GM21576 (cell line): Measurements from ENCODE around the gene UGT1A8.

Experiments
- ATAC-seq: cut with Tn5 transposase; IDR thresholded peaks from one replicate; pipeline ENCODE4 v1.9.1; 2021; ENCODE audit warnings: mild to moderate bottlenecking, moderate library complexity; ENCODE audit not compliant: unreplicated experiment

Gene UGT1A8

GRCh38 chr2:233760043-233760442 lies 142.6 kb downstream of the UGT1A8 start, which contains the start of gene UGT1A1:
Gene UGT1A1 (plus strand): TSS chr2:233760270. CDS start chr2:233760288, 18 bp downstream.
- no peak for ATAC-seq

GRCh38 chr2:233761040-233761769 lies 143.8 kb downstream of the UGT1A8 start:
- no peak for ATAC-seq

GRCh38 chr2:233764264-233764663 lies 146.8 kb downstream of the UGT1A8 start:
- no peak for ATAC-seq

GRCh38 chr2:233764761-233765160 lies 147.3 kb downstream of the UGT1A8 start:
- no peak for ATAC-seq

DNA sequence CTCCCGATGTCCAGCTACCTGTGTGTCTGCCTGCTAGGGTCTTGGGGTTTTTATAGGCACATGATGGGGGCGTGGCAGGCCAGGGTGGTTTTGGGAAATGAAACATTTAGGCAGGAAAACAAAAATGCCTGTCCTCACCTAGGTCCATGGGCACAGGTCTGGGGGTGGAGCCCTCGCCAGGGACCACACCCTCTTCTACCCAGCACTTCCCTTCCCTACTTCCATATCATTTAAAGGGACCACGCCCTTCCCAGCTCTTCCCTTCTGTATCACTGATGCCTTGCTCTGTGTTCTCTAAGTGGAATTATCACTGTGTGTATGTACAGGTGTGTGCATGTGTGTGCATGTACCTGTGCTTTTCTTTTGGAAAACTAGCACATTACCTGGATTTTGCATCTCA lies 149.0 kb downstream of the UGT1A8 start:
- no peak for ATAC-seq

- no peak for ATAC-seq
Measured at GRCh38 chr2:233768076-233768475, 150.6 kb downstream of the UGT1A8 start.

GRCh38 chr2:233769260-233769659 lies 151.8 kb downstream of the UGT1A8 start:
- ATAC-seq, result no peak

- no peak for ATAC-seq
Measured at GRCh38 chr2:233772153-233772552, 154.7 kb downstream of the UGT1A8 start.

DNA sequence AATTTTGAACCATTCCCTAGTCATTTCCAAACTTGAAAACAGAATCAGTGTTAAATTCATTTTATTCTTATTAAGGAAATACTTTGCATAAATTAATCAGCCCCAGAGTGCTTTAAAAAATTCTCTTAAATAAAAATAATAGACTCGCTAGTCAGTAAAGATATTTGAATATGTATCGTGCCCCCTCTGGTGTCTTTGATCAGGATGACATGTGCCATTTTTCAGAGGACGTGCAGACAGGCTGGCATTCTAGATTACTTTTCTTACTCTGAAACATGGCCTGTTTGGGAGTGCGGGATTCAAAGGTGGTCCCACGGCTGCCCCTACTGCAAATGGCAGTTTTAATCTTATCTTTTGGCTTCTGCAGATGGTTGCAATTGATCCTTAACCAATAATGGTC lies 155.2 kb downstream of the UGT1A8 start:
- no peak for ATAC-seq

DNA sequence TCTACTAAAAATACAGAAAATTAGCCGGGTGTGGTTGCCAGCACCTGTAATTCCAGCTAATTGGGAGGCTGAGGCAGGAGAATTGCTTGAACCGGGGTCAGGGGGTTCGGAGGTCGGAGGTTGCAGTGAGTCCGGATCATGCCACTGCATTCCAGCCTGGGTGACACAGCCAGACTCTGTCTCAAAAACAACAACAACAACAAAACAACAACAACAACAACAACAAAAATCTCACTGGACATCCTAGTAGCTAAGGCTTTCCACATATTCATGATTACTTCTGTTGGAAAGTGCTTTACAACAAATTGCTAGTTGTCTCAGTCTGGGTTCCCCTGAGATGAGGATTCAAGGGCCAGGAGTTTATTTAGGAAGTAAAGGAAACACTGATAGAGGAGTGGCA lies 156.4 kb downstream of the UGT1A8 start:
- ATAC-seq, result no peak

GRCh38 chr2:233775414-233775813 lies 158.0 kb downstream of the UGT1A8 start:
- no peak for ATAC-seq

- ATAC-seq, result no peak
Measured at GRCh38 chr2:233778030-233778429, 160.6 kb downstream of the UGT1A8 start, which contains the start of gene MROH2A. Gene MROH2A (plus strand): TSS chr2:233778330. CDS start chr2:233779359, 1,029 bp downstream.

DNA sequence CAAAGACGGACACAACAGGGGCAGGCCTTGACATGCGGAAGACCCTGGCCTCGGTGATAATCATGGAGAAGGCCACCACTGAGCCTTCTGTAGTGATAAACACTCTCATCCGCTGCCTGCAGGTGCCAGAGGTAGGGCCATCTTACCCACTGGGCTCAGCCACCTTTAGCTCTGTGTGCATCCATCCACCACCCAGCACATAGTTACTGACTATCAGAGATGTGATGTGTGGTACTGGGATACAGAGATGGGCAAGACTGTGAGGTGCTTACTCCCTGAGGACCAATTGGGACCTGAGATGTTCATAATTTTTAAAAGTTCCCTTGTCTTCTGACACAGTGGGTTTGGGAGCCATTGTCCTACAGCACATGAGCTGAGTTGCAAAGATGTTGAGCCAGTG lies 162.3 kb downstream of the UGT1A8 start:
- ATAC-seq, result no peak

DNA sequence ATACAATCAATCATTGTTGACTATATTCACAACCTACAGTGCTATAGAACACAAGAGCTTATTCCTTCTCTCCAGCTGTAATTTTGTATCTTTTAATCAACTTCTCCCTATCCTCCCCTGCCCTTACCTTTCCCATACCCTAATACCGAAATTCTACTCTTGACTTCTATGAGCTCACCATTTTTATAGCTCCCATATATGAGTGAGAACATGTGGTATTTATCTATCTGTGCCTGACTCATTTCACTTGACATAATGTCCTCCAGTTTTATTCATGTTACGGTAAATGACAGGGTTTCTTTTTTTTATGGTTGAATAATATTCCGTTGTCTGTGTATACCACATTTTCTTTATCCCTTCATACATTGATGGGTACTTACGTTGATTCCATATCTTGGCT lies 163.3 kb downstream of the UGT1A8 start:
- no peak for ATAC-seq

DNA sequence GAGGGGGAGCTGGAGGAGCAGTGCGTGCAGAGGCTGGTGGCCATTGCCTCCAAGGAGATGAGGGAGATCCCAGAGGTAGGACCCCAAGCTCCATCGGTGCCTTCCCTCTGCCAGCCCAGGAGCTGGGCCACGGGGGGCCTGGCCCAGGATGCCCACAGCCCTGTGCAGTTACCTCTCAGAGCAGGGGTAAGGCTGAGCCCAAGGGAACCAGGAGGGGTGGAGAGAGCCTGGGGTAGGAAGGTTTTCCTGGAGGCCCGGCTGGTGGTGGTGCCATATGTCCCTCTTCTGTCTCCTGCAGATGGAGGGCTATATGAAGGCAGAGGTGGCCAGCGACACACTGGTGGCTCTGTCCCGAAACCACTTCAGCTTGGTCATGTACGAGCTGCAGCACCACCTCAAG lies 172.1 kb downstream of the UGT1A8 start:
- ATAC-seq, result no peak

- no peak for ATAC-seq
Measured at GRCh38 chr2:233791151-233791882, 173.9 kb downstream of the UGT1A8 start.

DNA sequence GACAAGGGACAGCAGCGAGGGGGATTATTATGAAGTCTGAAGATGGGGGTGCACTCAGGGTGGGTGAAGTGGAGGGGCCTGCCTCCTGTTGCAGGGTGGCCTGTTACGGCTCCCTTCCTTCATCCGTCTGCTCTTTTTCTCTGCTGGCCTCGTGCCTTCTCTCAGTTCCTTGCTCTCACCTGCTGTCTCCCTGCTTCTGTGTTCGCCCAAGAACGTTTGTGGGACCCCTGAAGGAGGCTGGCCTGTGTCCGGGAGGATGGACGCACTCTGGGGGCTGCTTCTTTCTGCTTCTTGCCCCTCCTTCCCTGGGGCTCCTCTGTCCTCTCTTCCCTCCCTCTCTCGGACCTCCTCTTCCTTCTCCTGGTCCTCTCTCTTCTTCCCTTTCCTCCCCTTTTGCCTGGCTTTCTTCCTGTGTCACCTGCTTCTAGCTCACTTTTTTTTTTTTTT lies 174.5 kb downstream of the UGT1A8 start:
- no peak for ATAC-seq

GRCh38 chr2:233792720-233793119 lies 175.3 kb downstream of the UGT1A8 start:
- no peak for ATAC-seq

- ATAC-seq, result no peak
Measured at GRCh38 chr2:233793465-233794127, 176.2 kb downstream of the UGT1A8 start.

DNA sequence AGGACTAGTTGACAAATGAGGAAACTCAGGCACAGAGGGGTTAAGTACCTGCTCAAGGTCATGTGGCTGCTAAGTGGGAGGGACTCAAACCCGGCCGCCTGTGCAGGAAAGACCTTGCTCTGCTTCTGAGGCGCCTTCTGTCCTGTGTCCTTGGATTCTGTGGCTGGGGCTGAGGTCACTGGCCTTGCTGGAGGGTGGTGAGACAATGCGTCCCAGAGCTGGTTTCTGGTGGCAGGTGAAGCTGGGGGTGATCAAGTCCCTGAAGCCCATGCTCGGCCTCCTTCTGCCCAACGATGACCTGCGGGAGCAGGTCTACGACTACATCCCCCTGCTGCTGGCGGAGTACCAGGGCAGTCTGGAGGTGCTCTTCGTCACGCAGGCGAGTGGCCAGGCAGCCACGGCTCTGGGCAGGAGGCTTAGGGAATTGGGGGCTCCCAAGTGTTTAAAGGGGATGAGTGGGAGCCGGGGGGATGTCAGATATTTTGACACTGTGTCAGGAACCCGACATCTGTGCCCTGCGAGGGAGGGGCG lies 176.8 kb downstream of the UGT1A8 start:
- ATAC-seq, result no peak

DNA sequence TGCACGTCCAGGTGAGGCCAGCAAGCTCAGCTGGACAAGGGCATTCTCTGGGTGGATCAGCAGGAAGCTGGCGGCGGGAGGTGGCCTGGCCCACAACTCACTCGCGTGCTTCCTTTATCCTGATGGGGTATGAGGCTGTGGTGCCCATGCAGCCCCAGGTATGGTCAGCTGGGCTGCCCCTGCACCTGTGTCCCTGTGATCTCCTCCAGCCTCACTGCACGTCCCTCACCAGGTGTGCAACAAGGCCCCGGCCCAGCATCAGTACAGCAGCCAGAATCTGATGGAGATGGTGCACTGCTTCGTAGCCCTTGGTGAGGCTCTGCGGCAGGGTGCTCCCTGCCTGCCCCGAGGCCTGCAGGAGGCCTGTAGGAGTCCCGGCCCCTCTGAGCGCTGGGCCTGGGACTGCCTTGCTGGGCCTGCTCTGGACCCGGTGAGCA lies 178.3 kb downstream of the UGT1A8 start:
- ATAC-seq, result no peak
